ENCODE results near the gene C2orf80.
"Not testable (repeated sequence)": the region's sequence is repeated elsewhere in the genome, so short reads cannot be mapped to it uniquely, and the experiment has no call there.

The C2orf80 gene

GRCh38 chr2:208135794-208136715 lies 53.8 kb downstream of the C2orf80 start:
- DNase-seq (ENCODE audit: low read depth), result no peak

- no peak for DNase-seq (ENCODE audit: low read depth)
These were observed 54.8 kb downstream of the C2orf80 start for GRCh38 chr2:208134928-208135586.

- no peak for DNase-seq (ENCODE audit: low read depth)
These were observed 59.1 kb downstream of the C2orf80 start for GRCh38 chr2:208130712-208131110.

GRCh38 chr2:208129744-208130711 lies 59.8 kb downstream of the C2orf80 start, which contains the start of gene CRYGC:
Gene CRYGC (minus strand): TSS chr2:208129828. CDS start chr2:208129792, 36 bp downstream.
- no peak for DNase-seq (ENCODE audit: low read depth)

GRCh38 chr2:208128136-208128535 lies 61.7 kb downstream of the C2orf80 start:
- no peak for DNase-seq (ENCODE audit: low read depth)

GRCh38 chr2:208127090-208127489 lies 62.7 kb downstream of the C2orf80 start:
- DNase-seq (ENCODE audit: low read depth), result no peak

- no peak for DNase-seq (ENCODE audit: low read depth)
These were observed 64.6 kb downstream of the C2orf80 start for GRCh38 chr2:208125251-208125650.

GRCh38 chr2:208124013-208124715 lies 65.7 kb downstream of the C2orf80 start, which contains the start of gene CRYGD:
Gene CRYGD (minus strand): TSS chr2:208124524. CDS start chr2:208124473, 51 bp downstream.
- DNase-seq (ENCODE audit: low read depth), result not testable (repeated sequence)

- no peak for DNase-seq (ENCODE audit: low read depth)
These were observed 67.6 kb downstream of the C2orf80 start for GRCh38 chr2:208122248-208122647.

- DNase-seq (ENCODE audit: low read depth), result no peak
These were observed 70.9 kb downstream of the C2orf80 start for GRCh38 chr2:208118918-208119317.

GRCh38 chr2:208117390-208117789 lies 72.4 kb downstream of the C2orf80 start:
- DNase-seq (ENCODE audit: low read depth), result not testable (repeated sequence)
